Measurements from ENCODE around the gene PLXNA2.
A peak's percentile ranks its signal among the peaks of the same experiment; 100 is the strongest.

Gene PLXNA2

GRCh38 chr1:208203848-208204609 is 40.2 kb downstream of the PLXNA2 start:
- DNase-seq = no peak

DNA sequence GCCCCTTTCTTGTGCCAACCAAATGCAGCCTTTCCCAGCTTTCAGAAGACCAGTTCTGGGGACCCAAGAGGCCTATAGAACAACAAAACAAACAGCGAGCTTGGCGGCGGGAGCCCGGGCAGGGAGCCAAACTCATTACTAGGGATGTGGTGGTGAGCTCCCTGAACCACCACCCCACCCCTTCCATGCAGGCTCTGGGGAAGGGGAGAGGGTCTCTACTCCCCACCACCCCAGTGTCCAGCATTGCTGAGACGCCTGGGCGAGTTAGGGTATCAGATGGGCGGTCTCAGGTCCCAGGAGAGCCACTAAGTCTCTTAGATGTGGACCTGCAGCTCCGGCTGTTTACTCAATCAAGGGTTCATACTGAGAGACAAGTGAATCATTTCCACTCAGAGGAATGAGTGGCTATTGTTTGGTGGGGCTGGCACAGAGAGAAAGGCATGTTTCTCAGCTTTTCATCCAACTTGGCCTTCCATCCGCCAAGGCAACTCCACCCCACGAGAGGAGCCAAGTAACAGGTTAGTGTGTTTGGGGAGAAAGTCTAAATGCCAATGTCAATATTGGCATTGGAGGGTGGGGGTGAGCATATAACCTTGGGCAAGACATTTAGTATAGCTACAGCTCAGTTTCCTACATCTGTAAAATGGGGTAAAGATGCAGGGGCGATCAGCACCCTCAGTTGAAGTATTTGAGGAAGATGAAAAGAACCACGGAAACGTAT is 40.9 kb downstream of the PLXNA2 start:
- peak; percentile 74 for DNase-seq

DNA sequence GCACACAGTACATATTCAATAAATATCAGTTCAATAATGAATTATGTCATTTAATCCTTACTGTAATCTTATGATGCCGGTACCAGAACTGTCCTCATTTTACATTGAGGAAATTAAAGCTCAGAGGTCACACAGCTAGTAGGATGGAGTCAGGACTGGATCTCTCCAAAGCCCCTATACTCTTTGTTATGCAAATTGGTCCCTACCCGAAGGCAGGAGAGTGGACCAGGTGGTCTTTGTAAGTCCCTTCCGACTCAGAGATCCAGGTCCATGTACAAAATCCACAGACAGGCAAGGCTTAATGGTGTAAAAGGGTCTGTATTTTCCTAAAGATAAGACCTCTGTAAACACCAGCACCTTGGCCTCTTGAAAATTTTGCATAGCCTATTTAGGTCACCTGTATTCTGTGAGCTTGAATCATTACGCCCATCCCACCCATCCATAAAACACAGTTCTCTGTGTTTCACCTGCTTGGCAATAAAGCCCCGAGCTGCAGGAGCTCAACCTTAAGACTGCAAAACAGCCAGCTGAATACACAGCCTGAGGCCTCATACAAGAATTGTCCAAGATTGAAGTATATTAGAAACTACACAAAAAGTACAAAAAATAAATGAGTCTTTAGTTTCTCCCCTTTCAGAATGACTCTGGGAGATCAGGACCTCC is 41.7 kb downstream of the PLXNA2 start:
- DNase-seq = no peak

- DNase-seq = no peak
These were observed 43.0 kb downstream of the PLXNA2 start for GRCh38 chr1:208201229-208201628.

- no peak for DNase-seq
These were observed 44.1 kb downstream of the PLXNA2 start for GRCh38 chr1:208200116-208200515.

DNA sequence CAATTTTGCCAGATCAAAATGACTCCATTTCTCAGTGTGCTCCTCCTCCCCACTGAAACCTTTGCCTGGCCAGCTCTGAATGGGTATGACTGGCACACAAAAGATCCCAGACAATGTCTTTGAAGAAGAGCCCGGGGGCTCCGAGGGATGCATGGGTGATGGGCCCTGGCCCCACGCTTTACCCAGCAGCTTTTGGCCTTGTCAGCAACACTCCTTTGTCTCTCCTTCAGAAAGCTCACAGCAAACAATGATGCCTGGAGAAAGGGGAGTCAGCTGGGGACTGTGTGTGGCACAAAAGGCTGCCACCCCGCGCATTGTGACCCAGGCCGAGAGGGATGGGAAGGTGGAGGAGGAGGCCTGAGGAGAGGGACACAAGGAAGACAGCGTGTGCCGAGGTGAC is 45.9 kb downstream of the PLXNA2 start:
- DNase-seq = no peak

- DNase-seq = no peak
These were observed 49.2 kb downstream of the PLXNA2 start for GRCh38 chr1:208194944-208195343.

- no peak for DNase-seq
These were observed 51.2 kb downstream of the PLXNA2 start for GRCh38 chr1:208192995-208193394.

GRCh38 chr1:208190784-208191183 is 53.4 kb downstream of the PLXNA2 start:
- DNase-seq = no peak

- no peak for DNase-seq
These were observed 54.5 kb downstream of the PLXNA2 start for GRCh38 chr1:208189716-208190115.

DNA sequence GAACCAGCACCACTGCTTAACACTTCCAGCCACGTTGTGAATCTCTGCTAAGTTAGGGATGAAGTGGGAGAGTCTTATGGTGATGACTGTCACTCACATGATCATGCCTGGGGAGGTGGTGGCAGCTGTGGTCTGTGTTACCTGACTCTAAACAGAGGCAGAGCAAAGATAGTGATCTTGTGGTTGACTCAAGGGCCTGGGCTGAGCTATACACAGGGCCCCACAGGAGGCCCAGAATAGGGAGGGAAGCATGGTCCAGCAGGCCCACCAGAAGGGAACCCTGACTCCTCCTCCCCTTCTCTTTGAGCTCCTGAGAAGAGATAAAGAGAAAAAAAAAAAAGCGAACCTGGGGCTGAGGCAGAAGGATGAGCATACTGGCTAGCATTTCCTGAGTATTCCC is 55.0 kb downstream of the PLXNA2 start:
- DNase-seq = no peak

- DNase-seq = no peak
These were observed 55.6 kb downstream of the PLXNA2 start for GRCh38 chr1:208188607-208189006.

- no peak for DNase-seq
These were observed 56.6 kb downstream of the PLXNA2 start for GRCh38 chr1:208187499-208188041.

GRCh38 chr1:208185801-208186231 is 58.4 kb downstream of the PLXNA2 start:
- no peak for DNase-seq

- no peak for DNase-seq
These were observed 59.1 kb downstream of the PLXNA2 start for GRCh38 chr1:208184966-208185654.

GRCh38 chr1:208183977-208184911 is 59.9 kb downstream of the PLXNA2 start:
- DNase-seq = peak; percentile 68

- no peak for DNase-seq
These were observed 61.1 kb downstream of the PLXNA2 start for GRCh38 chr1:208182880-208183645.

- DNase-seq = no peak
These were observed 62.8 kb downstream of the PLXNA2 start for GRCh38 chr1:208181364-208181763.

DNA sequence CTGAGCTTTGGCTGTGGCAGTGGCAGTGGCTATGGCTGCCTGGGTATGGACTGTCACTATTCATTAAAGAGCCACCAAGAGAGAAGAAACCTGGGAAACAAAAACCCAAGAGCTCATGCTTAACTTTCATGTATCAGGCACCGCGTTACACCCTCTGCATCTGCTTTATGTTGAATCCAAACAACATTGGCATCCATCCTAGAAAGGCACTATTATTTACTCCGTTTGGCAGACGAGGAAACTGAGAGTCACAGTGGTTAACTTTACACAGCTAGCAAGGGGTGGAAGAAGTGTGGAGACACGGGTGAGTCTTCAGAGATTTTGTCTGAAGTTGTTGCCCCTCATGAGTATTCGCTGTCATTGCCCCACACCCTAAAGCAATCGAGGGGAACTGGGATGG is 63.8 kb downstream of the PLXNA2 start:
- no peak for DNase-seq

GRCh38 chr1:208179961-208180409 is 64.2 kb downstream of the PLXNA2 start:
- DNase-seq = no peak
